DOHH2 (cell line): Measurements from ENCODE around the gene SUB1.

Experiments
- CTCF ChIP-seq: fragments of 200-600 bp; sonication (generic); IDR thresholded peaks from one replicate; pipeline ENCODE4 v1.5.1; 2014; ENCODE audit warnings: antibody characterized with exemption, mild to moderate bottlenecking, low read depth, low read length; ENCODE audit not compliant: poor library complexity, severe bottlenecking
- EZH2phosphoT487 ChIP-seq: fragments of 200-600 bp; sonication (generic); IDR thresholded peaks from 2 replicates; pipeline ENCODE4 v1.6.1; 2017; ENCODE audit warnings: borderline replicate concordance, mild to moderate bottlenecking, antibody characterized with exemption, low read length, moderate library complexity, mixed read lengths

- TF ChIP-seq CTCF (no peak), EZH2phosphoT487 (no peak)
These were observed 27.0 kb downstream of the SUB1 start for GRCh38 chr5:32612134-32612888.
